Measurements from ENCODE around the gene ARF6.

GRCh38 chr14:49923442-49923841 is 30.6 kb downstream of the ARF6 start:
- TF ChIP-seq GATA2 (IDR thresholded peaks at IDR 0.05; ENCODE audit: low read depth, low read length) (no peak), GATA3 (IDR thresholded peaks at IDR 0.05; ENCODE audit: low read depth, low read length) (no peak)
